ENCODE results near the gene POLR2H. TPM values are rescaled to one million over a fixed set of nuclear protein-coding genes. Genes with fewer than 3 reads are reported as not detected.

Gene POLR2H
- total and polyA plus RNA-seq, 2 donors (not counting 1 experiment from before 2014, with no cell fraction given), result 60.4 to 106 TPM

GRCh38 chr3:184409331-184409926, 47.9 kb downstream of the POLR2H start:
- DNase-seq, result no peak
- Histone ChIP-seq H3K27me3 (replicated peaks in 1 of 4; ENCODE audit: control extremely low read depth in 1 of 4, control insufficient read depth in 3 of 4, insufficient read depth in 4 of 4, low read length in 3 of 4) (peaks cover 0 to 3% (median 0%) of the 10 kb centered on the region in 4 experiments), H3K9ac (ENCODE audit: low read length) (no peak overlapping the region), H3K79me2 (ENCODE audit: control insufficient read depth, insufficient read depth, low read length) (no peaks in the 10 kb centered on the region), H4K20me1 (ENCODE audit: control insufficient read depth, insufficient read depth, low read length, poor library complexity, severe bottlenecking) (no peaks in the 10 kb centered on the region), H2AFZ (ENCODE audit: insufficient read depth, low read depth, low read length, poor library complexity, severe bottlenecking) (no peak overlapping the region), H3K9me3 (ENCODE audit: control extremely low read depth in 1 of 3, control insufficient read depth in 2 of 3, insufficient read depth in 1 of 3, low read length in 2 of 3) (no peaks in the 10 kb centered on the region), H3K4me1 (ENCODE audit: control insufficient read depth in 2 of 2, insufficient read depth in 2 of 2, low read length in 2 of 2) (no peaks in the 10 kb centered on the region), H3K36me3 (replicated peaks in 1 of 2; ENCODE audit: control extremely low read depth in 1 of 2, control insufficient read depth in 1 of 2, extremely low read depth in 1 of 2, insufficient read depth in 2 of 2, low read length in 1 of 2) (no peaks in the 10 kb centered on the region), H3K27ac (ENCODE audit: low read length in 2 of 2) (no peak overlapping the region), H3K4me3 (ENCODE audit: control extremely low read depth in 1 of 5, extremely low read depth in 1 of 5, insufficient read depth in 1 of 5, low read depth in 2 of 5, low read length in 4 of 5) (no peak overlapping the region), H3K4me2 (replicated peaks; ENCODE audit: low read depth, low read length, poor library complexity, severe bottlenecking) (no peak overlapping the region)
- intact Hi-C loops (cut with micrococcal nuclease), result no loop called here
- WGBS (ENCODE audit: insufficient coverage), result 95% methylated on average over 8 of the region's 8 CpGs
- no peak for ATAC-seq (ENCODE audit: low read depth)
- TF ChIP-seq EZH2 (IDR thresholded peaks at IDR 0.05; ENCODE audit: borderline replicate concordance, insufficient read depth, low read depth, low read length, poor library complexity, severe bottlenecking), result no peak
- TF ChIP-seq, protein P1, sequence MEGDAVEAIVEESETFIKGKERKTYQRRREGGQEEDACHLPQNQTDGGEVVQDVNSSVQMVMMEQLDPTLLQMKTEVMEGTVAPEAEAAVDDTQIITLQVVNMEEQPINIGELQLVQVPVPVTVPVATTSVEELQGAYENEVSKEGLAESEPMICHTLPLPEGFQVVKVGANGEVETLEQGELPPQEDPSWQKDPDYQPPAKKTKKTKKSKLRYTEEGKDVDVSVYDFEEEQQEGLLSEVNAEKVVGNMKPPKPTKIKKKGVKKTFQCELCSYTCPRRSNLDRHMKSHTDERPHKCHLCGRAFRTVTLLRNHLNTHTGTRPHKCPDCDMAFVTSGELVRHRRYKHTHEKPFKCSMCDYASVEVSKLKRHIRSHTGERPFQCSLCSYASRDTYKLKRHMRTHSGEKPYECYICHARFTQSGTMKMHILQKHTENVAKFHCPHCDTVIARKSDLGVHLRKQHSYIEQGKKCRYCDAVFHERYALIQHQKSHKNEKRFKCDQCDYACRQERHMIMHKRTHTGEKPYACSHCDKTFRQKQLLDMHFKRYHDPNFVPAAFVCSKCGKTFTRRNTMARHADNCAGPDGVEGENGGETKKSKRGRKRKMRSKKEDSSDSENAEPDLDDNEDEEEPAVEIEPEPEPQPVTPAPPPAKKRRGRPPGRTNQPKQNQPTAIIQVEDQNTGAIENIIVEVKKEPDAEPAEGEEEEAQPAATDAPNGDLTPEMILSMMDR (IDR thresholded peaks at IDR 0.05), result no peak
- H3K4me1 Mint-ChIP-seq, result no peaks in the 10 kb centered on the region
- no peak overlapping the region for H3K4me3 Mint-ChIP-seq
- H3K27me3 Mint-ChIP-seq, result peaks cover 11% of the 10 kb centered on the region
- H3K27ac Mint-ChIP-seq, result no peak overlapping the region
- ChIA-PET CTCF (interaction anchor here (0.9 to 1.5 kb wide), 2 partner anchors 9 to 104 kb away, joined by 3 read pairs; no protein-coding TSS in a partner anchor), POLR2A (no interaction called here)
- no peaks in the 10 kb centered on the region for H3K9me3 Mint-ChIP-seq (ENCODE audit: insufficient read depth)

GRCh38 chr3:184409946-184410500, 48.5 kb downstream of the POLR2H start:
- Mint-ChIP-seq H3K4me3 (no peak overlapping the region), H3K27me3 (peaks cover 11% of the 10 kb centered on the region), H3K27ac (no peak overlapping the region), H3K4me1 (no peaks in the 10 kb centered on the region), H3K9me3 (ENCODE audit: insufficient read depth) (no peaks in the 10 kb centered on the region)
- no peaks in the 10 kb centered on the region for H3K9me3 ChIP-seq (ENCODE audit: control extremely low read depth in 1 of 3, control insufficient read depth in 2 of 3, insufficient read depth in 1 of 3, low read length in 2 of 3)
- H3K27me3 ChIP-seq (replicated peaks in 1 of 4; ENCODE audit: control extremely low read depth in 1 of 4, control insufficient read depth in 3 of 4, insufficient read depth in 4 of 4, low read length in 3 of 4), result peaks cover 0 to 3% (median 0%) of the 10 kb centered on the region in 4 experiments
- DNase-seq (no peak), ATAC-seq (ENCODE audit: low read depth) (no peak)
- no peak overlapping the region for H2AFZ ChIP-seq (ENCODE audit: insufficient read depth, low read depth, low read length, poor library complexity, severe bottlenecking)
- no peak overlapping the region for H3K27ac ChIP-seq (ENCODE audit: low read length in 2 of 2)
- H4K20me1 ChIP-seq (ENCODE audit: control insufficient read depth, insufficient read depth, low read length, poor library complexity, severe bottlenecking), result no peaks in the 10 kb centered on the region
- no peak overlapping the region for H3K4me2 ChIP-seq (replicated peaks; ENCODE audit: low read depth, low read length, poor library complexity, severe bottlenecking)
- 91% methylated on average over 9 of the region's 12 CpGs for WGBS (ENCODE audit: insufficient coverage)
- CTCF ChIA-PET, result interaction anchor here (0.9 to 1.5 kb wide), 2 partner anchors 9 to 104 kb away, joined by 3 read pairs; no protein-coding TSS in a partner anchor
- no peak overlapping the region for H3K9ac ChIP-seq (ENCODE audit: low read length)
- intact Hi-C loops (cut with micrococcal nuclease), result no loop called here
- no peaks in the 10 kb centered on the region for H3K4me1 ChIP-seq (ENCODE audit: control insufficient read depth in 2 of 2, insufficient read depth in 2 of 2, low read length in 2 of 2)
- no peaks in the 10 kb centered on the region for H3K79me2 ChIP-seq (ENCODE audit: control insufficient read depth, insufficient read depth, low read length)
- POLR2A ChIA-PET, result no interaction called here
- H3K36me3 ChIP-seq (replicated peaks in 1 of 2; ENCODE audit: control extremely low read depth in 1 of 2, control insufficient read depth in 1 of 2, extremely low read depth in 1 of 2, insufficient read depth in 2 of 2, low read length in 1 of 2), result no peaks in the 10 kb centered on the region
- TF ChIP-seq, protein P1 (IDR thresholded peaks at IDR 0.05), result no peak
- TF ChIP-seq EZH2 (IDR thresholded peaks at IDR 0.05; ENCODE audit: borderline replicate concordance, insufficient read depth, low read depth, low read length, poor library complexity, severe bottlenecking), result no peak
- H3K4me3 ChIP-seq (ENCODE audit: control extremely low read depth in 1 of 5, extremely low read depth in 1 of 5, insufficient read depth in 1 of 5, low read depth in 2 of 5, low read length in 4 of 5), result no peak overlapping the region
